Liver (tissue), 3 donors: ENCODE measurements around the gene TLE5.

Experiments
- CTCF ChIP-seq: fragments of 150-350 bp; IDR thresholded peaks from 2 replicates; pipeline ENCODE4 v1.5.1; 2017; ENCODE audit warnings: improper control_type of control experiment, low read depth, low read length; ENCODE audit not compliant: missing input control
- EGR1 ChIP-seq, 2 donors: IDR thresholded peaks; 2 replicates each; pipeline ENCODE4 v1.6.1; 2016 to 2018; ENCODE audit warnings: antibody characterized with exemption in 2 of 2, low read depth in 2 of 2
- TF ChIP-seq, protein P1 (sequence below): IDR thresholded peaks from 2 replicates; pipeline ENCODE4 v1.6.1; 2016; ENCODE audit warnings: antibody characterized with exemption
- donor health status: healthy.
- donor health status: healthy.

DNA sequence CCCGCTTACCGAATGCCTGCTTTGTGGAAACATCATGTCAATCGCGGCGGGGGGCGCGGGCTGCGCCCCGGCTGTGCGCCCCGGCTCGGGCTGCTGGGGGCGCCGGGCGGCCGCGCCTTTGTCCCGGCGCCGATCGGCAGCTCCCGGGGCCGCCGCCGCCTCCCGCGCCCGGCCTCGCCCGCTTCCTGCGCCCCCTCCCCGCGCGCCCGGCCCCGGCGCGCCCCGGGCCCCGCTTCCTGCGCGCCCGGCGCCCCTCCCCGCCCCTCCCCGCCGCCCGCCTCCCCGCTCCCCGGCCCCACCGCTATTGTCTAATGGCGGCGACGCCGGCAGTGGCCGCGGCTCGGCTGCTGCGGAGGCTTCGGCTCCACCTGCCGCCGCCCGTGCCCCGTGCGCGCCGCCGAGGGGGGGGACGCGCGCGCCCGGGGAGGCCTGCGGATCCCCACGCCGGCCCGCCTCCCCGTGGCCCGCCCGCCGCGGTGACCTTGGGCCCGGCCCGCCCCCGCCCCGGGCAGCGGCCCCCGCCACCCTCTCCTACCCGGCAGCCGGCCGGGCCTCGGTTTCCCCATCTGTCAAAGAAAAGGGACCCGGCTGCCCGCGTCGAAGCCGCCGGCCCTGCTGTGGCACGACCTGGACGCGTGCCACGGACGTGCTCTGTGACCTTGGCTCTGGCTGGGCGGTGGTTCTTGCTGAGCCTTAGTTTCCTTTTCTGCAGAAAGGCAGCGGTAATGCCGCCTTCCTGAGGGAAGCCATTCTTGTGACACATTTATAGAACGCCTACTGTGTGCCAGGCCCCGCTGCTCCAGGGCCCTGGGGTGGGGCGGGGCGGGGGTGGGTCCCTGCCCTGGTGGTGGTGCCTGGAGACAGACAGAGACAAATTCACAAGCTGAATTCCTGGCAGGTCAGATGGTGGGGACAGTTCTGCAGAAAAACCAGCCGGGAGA, at the start of gene TLE5:
- TF ChIP-seq, protein P1, sequence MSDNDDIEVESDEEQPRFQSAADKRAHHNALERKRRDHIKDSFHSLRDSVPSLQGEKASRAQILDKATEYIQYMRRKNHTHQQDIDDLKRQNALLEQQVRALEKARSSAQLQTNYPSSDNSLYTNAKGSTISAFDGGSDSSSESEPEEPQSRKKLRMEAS, result no peak
- TF ChIP-seq CTCF, result no peak
- TF ChIP-seq EGR1 (IDR thresholded peaks at IDR 0.05; ENCODE audit: low read depth in 2 of 2), result no peak
